ENCODE measurements around the gene DLGAP4. TPM values are rescaled to one million over a fixed set of nuclear protein-coding genes. Genes with fewer than 3 reads are reported as not detected.

Gene DLGAP4
- total and polyA plus RNA-seq, 10 of the 15 experiments (the other 5 are each of a cell fraction or from before 2014, with no cell fraction given) = 0.42 to 43.3 (median 19.0) TPM

DNA sequence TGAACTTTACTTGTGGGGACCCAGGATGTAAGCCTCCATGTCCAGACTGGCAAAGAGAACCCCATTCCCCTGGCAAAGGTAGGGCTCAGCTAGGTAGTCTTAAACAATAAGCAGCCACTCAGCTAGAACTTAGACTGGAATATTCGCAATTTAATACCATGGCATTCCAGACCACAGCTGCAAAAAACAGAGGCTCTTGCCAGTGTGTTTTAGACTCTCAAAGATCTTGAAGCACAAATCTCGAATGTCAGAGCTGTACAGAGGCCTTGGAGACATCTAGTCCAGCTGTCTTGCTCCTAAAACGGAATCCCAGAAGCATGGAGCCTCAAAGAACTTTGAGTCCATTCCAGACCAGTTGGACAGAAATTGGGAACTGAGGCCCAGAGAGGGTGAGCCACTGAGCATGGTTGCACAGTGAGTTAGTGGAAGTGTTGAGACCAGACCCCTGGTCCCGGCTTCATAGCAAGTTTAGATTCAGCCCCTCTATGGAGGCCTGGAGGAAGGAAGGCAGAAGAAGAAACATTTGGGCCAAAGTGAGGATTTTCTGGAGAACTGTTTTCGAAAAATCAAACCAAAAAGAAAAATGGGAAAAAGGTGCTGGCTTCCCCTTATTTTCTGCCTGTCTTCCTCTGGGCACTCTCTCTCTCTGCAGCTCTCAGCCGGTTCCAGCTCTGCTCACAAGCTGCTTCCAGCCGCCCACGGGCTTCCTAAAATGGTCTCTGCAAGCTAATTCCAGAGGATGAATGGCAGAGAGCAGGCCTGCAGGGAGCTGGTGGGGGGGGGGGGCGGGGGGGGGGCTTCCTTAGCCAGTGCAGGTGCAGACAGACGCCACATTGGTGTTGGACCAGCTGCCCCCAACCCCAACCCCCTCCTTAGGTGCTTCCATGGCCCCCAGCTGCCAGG, 37.4 kb upstream of the DLGAP4 start:
- Histone ChIP-seq H3K4me2 (ENCODE audit: control insufficient read depth, insufficient read depth) (no peak overlapping the region), H3K36me3 (ENCODE audit: control insufficient read depth in 2 of 2, insufficient read depth in 2 of 2, low read length in 1 of 2) (no peaks in the 10 kb centered on the region), H3K4me3 (no peak overlapping the region), H3K27me3 (replicated peaks in 1 of 2; ENCODE audit: control insufficient read depth in 2 of 2, insufficient read depth in 2 of 2, low read length in 1 of 2) (peaks cover 0 to 2% of the 10 kb centered on the region in 2 experiments; a peak in 2 of 4 replicates), H3K27ac (ENCODE audit: control insufficient read depth, insufficient read depth) (no peak overlapping the region), H3K4me1 (ENCODE audit: control insufficient read depth, insufficient read depth, low read length) (no peaks in the 10 kb centered on the region), H4K20me1 (ENCODE audit: control insufficient read depth, insufficient read depth) (no peaks in the 10 kb centered on the region), H2AFZ (ENCODE audit: control insufficient read depth, low read depth, low read length) (no peak overlapping the region), H3K79me2 (ENCODE audit: control insufficient read depth, insufficient read depth, low read length) (no peaks in the 10 kb centered on the region), H3K9me3 (replicated peaks; ENCODE audit: control insufficient read depth, insufficient read depth, low read length) (no peaks in the 10 kb centered on the region), H3K9ac (ENCODE audit: control insufficient read depth, insufficient read depth, low read length) (no peak overlapping the region)
- CTCF ChIA-PET = no interaction called here
- intact Hi-C loops (cut with micrococcal nuclease; ENCODE audit: unreplicated experiment) = no loop called here
- RAD21 ChIA-PET (ENCODE audit: unreplicated experiment) = no interaction called here
- POLR2A ChIA-PET = interaction anchor here (1.0 kb wide), 1 partner anchor 37 kb away, joined by 3 read pairs; no protein-coding TSS in a partner anchor
- ATAC-seq (no peak), FAIRE-seq (no peak), DNase-seq (ENCODE audit: low read depth, low spot score) (no peak)
- TF ChIP-seq CREM (IDR thresholded peaks at IDR 0.05; ENCODE audit: low read depth) = no peak
- TF ChIP-seq ZZZ3 (IDR thresholded peaks at IDR 0.05; ENCODE audit: control insufficient read depth, insufficient read length, low read depth) = no peak
- TF ChIP-seq ZSCAN29 (IDR thresholded peaks at IDR 0.05) = no peak
- TF ChIP-seq MYB (IDR thresholded peaks at IDR 0.05; ENCODE audit: borderline replicate concordance, low read depth, low read length) = no peak
- SMC1A ChIA-PET (ENCODE audit: uncharacterized antibody, unreplicated experiment) = interaction anchor here (1.5 kb wide), 1 partner anchor 11 kb away, joined by 3 read pairs; no protein-coding TSS in a partner anchor
- 21% methylated on average over 9 of the region's 10 CpGs for WGBS (ENCODE audit: insufficient coverage, insufficient replicate concordance, low lambda C conversion rate, missing lambda C conversion rate)
- in situ Hi-C loops (cut with MboI) = no loop called here
- BruUV-seq (replicated peaks) = no TSS peak

DNA sequence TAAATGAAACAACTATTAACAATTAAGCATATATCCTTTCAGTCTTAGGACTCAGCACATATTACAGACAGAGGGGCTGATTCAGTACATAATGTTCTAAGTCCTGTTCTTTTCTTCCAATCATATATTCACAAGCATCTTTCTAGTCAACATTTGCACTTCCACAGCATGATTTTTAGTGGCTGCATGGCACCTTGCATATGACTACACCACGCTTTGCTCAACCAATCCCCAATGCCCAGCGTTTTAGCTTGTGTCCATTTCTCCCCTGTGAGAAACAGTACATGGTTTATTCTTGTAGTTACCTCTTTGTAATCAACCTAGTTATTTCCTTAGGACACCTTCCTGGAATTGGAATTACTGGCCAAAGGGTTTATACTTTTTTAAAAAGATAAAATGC, 36.6 kb upstream of the DLGAP4 start:
- Histone ChIP-seq H3K79me2 (ENCODE audit: control insufficient read depth, insufficient read depth, low read length) (no peaks in the 10 kb centered on the region), H2AFZ (ENCODE audit: control insufficient read depth, low read depth, low read length) (no peak overlapping the region), H3K9ac (ENCODE audit: control insufficient read depth, insufficient read depth, low read length) (no peak overlapping the region), H3K27ac (ENCODE audit: control insufficient read depth, insufficient read depth) (no peak overlapping the region), H3K4me3 (no peak overlapping the region), H3K4me2 (ENCODE audit: control insufficient read depth, insufficient read depth) (no peak overlapping the region), H3K36me3 (ENCODE audit: control insufficient read depth in 2 of 2, insufficient read depth in 2 of 2, low read length in 1 of 2) (no peaks in the 10 kb centered on the region), H3K9me3 (replicated peaks; ENCODE audit: control insufficient read depth, insufficient read depth, low read length) (no peaks in the 10 kb centered on the region), H4K20me1 (ENCODE audit: control insufficient read depth, insufficient read depth) (no peaks in the 10 kb centered on the region), H3K4me1 (ENCODE audit: control insufficient read depth, insufficient read depth, low read length) (no peaks in the 10 kb centered on the region), H3K27me3 (replicated peaks in 1 of 2; ENCODE audit: control insufficient read depth in 2 of 2, insufficient read depth in 2 of 2, low read length in 1 of 2) (peaks cover 0 to 2% of the 10 kb centered on the region in 2 experiments; a peak in 2 of 4 replicates)
- 3% methylated on average over 2 of the region's 2 CpGs for WGBS (ENCODE audit: insufficient coverage, insufficient replicate concordance, low lambda C conversion rate, missing lambda C conversion rate)
- DNase-seq (ENCODE audit: low read depth, low spot score) (no peak), FAIRE-seq (no peak), ATAC-seq (no peak)
- BruUV-seq (replicated peaks) = no TSS peak
- POLR2A ChIA-PET = no interaction called here
- in situ Hi-C loops (cut with MboI) (no loop called here), intact Hi-C loops (cut with micrococcal nuclease; ENCODE audit: unreplicated experiment) (no loop called here)
- SMC1A ChIA-PET (ENCODE audit: uncharacterized antibody, unreplicated experiment) = no interaction called here
- RAD21 ChIA-PET (ENCODE audit: unreplicated experiment) = no interaction called here
- CTCF ChIA-PET = no interaction called here
- TF ChIP-seq YY1 (IDR thresholded peaks at IDR 0.05; ENCODE audit: low read depth, low read length) = no peak
- TF ChIP-seq HDAC2 (IDR thresholded peaks at IDR 0.05) = no peak
- TF ChIP-seq, protein P1, sequence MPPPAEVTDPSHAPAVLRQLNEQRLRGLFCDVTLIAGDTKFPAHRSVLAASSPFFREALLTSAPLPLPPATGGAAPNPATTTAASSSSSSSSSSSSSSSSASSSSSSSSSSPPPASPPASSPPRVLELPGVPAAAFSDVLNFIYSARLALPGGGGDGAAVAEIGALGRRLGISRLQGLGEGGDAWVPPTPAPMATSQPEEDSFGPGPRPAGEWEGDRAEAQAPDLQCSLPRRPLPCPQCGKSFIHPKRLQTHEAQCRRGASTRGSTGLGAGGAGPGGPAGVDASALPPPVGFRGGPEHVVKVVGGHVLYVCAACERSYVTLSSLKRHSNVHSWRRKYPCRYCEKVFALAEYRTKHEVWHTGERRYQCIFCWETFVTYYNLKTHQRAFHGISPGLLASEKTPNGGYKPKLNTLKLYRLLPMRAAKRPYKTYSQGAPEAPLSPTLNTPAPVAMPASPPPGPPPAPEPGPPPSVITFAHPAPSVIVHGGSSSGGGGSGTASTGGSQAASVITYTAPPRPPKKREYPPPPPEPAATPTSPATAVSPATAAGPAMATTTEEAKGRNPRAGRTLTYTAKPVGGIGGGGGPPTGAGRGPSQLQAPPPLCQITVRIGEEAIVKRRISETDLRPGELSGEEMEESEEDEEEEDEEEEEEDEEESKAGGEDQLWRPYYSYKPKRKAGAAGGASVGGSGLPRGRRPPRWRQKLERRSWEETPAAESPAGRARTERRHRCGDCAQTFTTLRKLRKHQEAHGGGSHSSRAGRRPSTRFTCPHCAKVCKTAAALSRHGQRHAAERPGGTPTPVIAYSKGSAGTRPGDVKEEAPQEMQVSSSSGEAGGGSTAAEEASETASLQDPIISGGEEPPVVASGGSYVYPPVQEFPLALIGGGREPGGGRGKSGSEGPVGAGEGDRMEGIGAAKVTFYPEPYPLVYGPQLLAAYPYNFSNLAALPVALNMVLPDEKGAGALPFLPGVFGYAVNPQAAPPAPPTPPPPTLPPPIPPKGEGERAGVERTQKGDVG (CRISPR knock-in tag; IDR thresholded peaks at IDR 0.05) = no peak
- TF ChIP-seq, protein P2, sequence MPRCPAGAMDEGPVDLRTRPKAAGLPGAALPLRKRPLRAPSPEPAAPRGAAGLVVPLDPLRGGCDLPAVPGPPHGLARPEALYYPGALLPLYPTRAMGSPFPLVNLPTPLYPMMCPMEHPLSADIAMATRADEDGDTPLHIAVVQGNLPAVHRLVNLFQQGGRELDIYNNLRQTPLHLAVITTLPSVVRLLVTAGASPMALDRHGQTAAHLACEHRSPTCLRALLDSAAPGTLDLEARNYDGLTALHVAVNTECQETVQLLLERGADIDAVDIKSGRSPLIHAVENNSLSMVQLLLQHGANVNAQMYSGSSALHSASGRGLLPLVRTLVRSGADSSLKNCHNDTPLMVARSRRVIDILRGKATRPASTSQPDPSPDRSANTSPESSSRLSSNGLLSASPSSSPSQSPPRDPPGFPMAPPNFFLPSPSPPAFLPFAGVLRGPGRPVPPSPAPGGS (IDR thresholded peaks at IDR 0.05; ENCODE audit: borderline replicate concordance, insufficient read depth, low read depth, low read length, poor library complexity, severe bottlenecking) = no peak
- TF ChIP-seq LARP7 (IDR thresholded peaks at IDR 0.05) = no peak
- no peak for TF ChIP-seq SMAD1 (IDR thresholded peaks at IDR 0.05; ENCODE audit: low read depth, partially characterized antibody)
- TF ChIP-seq DPF2 (IDR thresholded peaks at IDR 0.05) = no peak
- TF ChIP-seq RUNX3 (IDR thresholded peaks at IDR 0.05; ENCODE audit: low read length) = no peak
- TF ChIP-seq SPI1 (IDR thresholded peaks at IDR 0.05; ENCODE audit: borderline replicate concordance, insufficient read depth, low read depth, low read length) = no peak

Data from GM12878 (cell line).